K562 (cell line): ENCODE measurements around the gene SNUPN. TPM values are rescaled to one million over a fixed set of nuclear protein-coding genes. Genes with fewer than 3 reads are reported as not detected.
A peak's percentile ranks its signal among the peaks of the same experiment; 100 is the strongest.

Experiments used
- BCOR ChIP-seq: fragments of 450-650 bp; IDR thresholded peaks from 2 replicates; pipeline ENCODE4 v1.6.1; 2016
- CBX3 ChIP-seq, 2 experiments: IDR thresholded peaks; 1 replicate in 1 of 2; 2 replicates in 1 of 2; pipeline ENCODE4 v1.6.1; 2012; ENCODE audit warnings: inconsistent platforms in 2 of 2, low read length in 2 of 2, borderline replicate concordance in 1 of 2, control low read depth in 1 of 2
- EP400 ChIP-seq: fragments of 450-650 bp; IDR thresholded peaks from 2 replicates; pipeline ENCODE4 v1.6.1; 2017; ENCODE audit warnings: antibody characterized with exemption, mild to moderate bottlenecking, moderate library complexity
- ETV5 ChIP-seq: sonication (generic); formaldehyde crosslinking; IDR thresholded peaks from 2 replicates; pipeline ENCODE4 v1.4.0; 2020; ENCODE audit warnings: low read depth, mild to moderate bottlenecking, missing genetic modification reagents
- FOS ChIP-seq: IDR thresholded peaks from 3 replicates; pipeline ENCODE4 v1.6.1; 2011; ENCODE audit not compliant: insufficient read length; ENCODE audit errors: extremely low read depth
- GABPA ChIP-seq: fragments of 200-800 bp; sonication (Bioruptor generic); conservative IDR thresholded peaks from 2 replicates; pipeline ENCODE4 v1.6.1; 2016; ENCODE audit warnings: low read depth, missing genetic modification characterization, missing compliant biosample characterization
- HDAC2 ChIP-seq: fragments of 450-650 bp; IDR thresholded peaks from 2 replicates; pipeline ENCODE4 v1.6.1; 2016; ENCODE audit warnings: mild to moderate bottlenecking
- KLF6 ChIP-seq: fragments of 250-450 bp; sonication (Bioruptor Pico); IDR thresholded peaks from 2 replicates; pipeline ENCODE4 v1.4.0; 2020; ENCODE audit warnings: mild to moderate bottlenecking, moderate library complexity, borderline replicate concordance
- PHF8 ChIP-seq: fragments of 200-600 bp; sonication (generic); IDR thresholded peaks from 2 replicates; pipeline ENCODE4 v1.6.1; 2012; ENCODE audit warnings: mixed run types, mild to moderate bottlenecking, inconsistent platforms, low read length, moderate library complexity, borderline replicate concordance
- SAFB2 ChIP-seq: fragments of 200-400 bp; formaldehyde crosslinking; IDR thresholded peaks from 2 replicates; pipeline ENCODE4 v1.6.1; 2018; ENCODE audit warnings: borderline replicate concordance, low read length, low read depth, moderate library complexity; ENCODE audit not compliant: severe bottlenecking
- SMARCA4 ChIP-seq: fragments of 450-650 bp; IDR thresholded peaks from 2 replicates; pipeline ENCODE4 v1.6.1; 2016
- TOE1 ChIP-seq, 2 experiments: fragments of 450-650 bp in 1 of 2; sonication (generic) in 1 of 2; formaldehyde crosslinking in 1 of 2; IDR thresholded peaks; 2 replicates each; pipeline versions ENCODE4 v1.7.1 to v1.8.0; 2016 to 2022; ENCODE audit warnings: borderline replicate concordance in 2 of 2, mild to moderate bottlenecking in 2 of 2, antibody characterized with exemption in 1 of 2, inconsistent platforms in 1 of 2, low read depth in 1 of 2, missing genetic modification reagents in 1 of 2, moderate library complexity in 1 of 2
- polyA plus RNA-seq, 8 experiments: library from polyadenylated mRNA; depleted of rRNA in 4 of 8; stranded (reverse) in 5 of 8; unstranded in 3 of 8; fragments of >200 nt; fragmentation: Nextera tagmentation in 2 of 8; fragmentation: Illumina TruSeq in 1 of 8; extraction: Ambion mirVana in 2 of 8; extraction: Trizol in 1 of 8; gene quantifications; 2 replicates each; pipeline versions ENCODE4 v1.2.1 to v1.2.3, GENCODE V29; 2011 to 2014; ENCODE audit warnings: inconsistent platforms in 1 of 8, missing spikeins in 1 of 8
- total RNA-seq, 7 experiments: library from RNA; depleted of rRNA in 6 of 7; stranded (reverse); fragments of >200 nt in 6 of 7; fragmentation: Illumina TruSeq in 2 of 7; extraction: Trizol in 2 of 7; gene quantifications; 2 replicates each; pipeline versions ENCODE4 v1.2.1 to v1.2.3, GENCODE V29; 2011 to 2021; ENCODE audit warnings: low replicate concordance in 1 of 7
- TF ChIP-seq, protein P1 (sequence below): fragments of 450-650 bp; formaldehyde crosslinking; IDR thresholded peaks from 2 replicates; pipeline ENCODE4 v1.4.0; 2020; ENCODE audit warnings: mild to moderate bottlenecking, mixed read lengths
- TF ChIP-seq, protein P2 (sequence below): sonication (generic); formaldehyde crosslinking; IDR thresholded peaks from 2 replicates; pipeline ENCODE4 v1.8.0; 2022; ENCODE audit warnings: mild to moderate bottlenecking, missing genetic modification reagents
- TF ChIP-seq, protein P3 (sequence below), 3 experiments: fragments of 200-800 bp in 1 of 3; fragments of 250-450 bp in 1 of 3; fragments of 450-650 bp in 1 of 3; sonication (Bioruptor Pico) in 1 of 3; sonication (Bioruptor generic) in 1 of 3; formaldehyde crosslinking in 1 of 3; IDR thresholded peaks; 2 replicates each; pipeline versions ENCODE4 v1.6.1 to v1.8.0; 2016 to 2022; ENCODE audit warnings: mild to moderate bottlenecking in 2 of 3, missing genetic modification characterization in 2 of 3, missing compliant biosample characterization in 1 of 3, moderate library complexity in 1 of 3

Gene SNUPN
- total and polyA plus RNA-seq, 9 of the 15 experiments (the other 6 are each of a cell fraction or from before 2014, with no cell fraction given): 32.2 to 78.3 (median 40.0) TPM

DNA sequence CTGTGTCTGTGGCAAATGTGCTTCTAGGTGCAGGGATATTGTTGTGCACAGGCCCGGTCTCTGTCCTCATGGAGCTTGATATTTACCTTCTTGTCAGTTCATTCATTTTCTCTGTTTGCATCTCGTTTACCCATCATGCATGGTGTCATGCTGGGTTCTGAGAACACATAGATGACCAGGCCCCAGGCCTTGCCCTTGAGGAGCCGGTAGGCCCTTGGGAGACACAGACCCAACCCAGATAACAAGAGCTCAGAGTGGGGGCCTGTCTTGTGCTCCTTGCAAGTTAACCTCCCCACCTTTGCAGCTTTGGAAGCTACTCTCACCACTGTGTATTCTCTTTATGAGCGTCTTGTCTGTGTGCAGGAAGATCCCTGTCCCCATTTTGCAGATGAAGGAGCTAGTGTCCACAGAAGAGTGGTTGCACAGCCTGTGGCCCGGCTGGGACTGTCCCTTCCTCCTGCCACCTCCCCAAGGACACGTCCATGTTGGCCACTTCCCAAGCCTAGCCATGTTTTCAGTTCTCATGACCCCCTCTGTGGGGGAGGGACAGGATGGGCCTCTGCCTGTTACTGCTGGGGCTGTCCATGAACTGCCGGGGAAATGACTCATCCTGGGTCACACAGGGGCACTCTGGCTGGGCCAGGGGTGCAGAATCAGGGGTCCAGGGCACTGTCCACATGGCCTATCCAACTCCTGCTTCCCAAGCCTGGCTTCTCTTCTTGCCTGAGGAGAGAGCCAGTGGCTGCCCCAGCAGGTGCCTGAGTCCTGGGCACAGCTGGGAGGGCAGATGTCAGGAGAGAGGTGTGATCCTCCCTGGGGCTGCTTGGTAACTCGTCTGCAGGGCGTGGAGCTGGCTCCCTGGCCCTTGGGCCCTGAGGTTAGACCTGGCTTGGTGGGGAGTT, 25.6 kb upstream of the SNUPN start (continued):
- TF ChIP-seq CBX3 (IDR thresholded peaks at IDR 0.05; ENCODE audit: borderline replicate concordance in 1 of 2, low read length in 2 of 2) (0 out of 3 replicates have a peak, but pooled peaks of 1 of the 2 experiments have one; percentile 23), PHF8 (peak; percentile 18; the same call in 1 of the 2 replicates), EP400 (peak; percentile 82), ETV5 (CRISPR knock-in tag) (peak; percentile 92), SAFB2 (no peak), KLF6 (CRISPR knock-in tag) (peak; percentile 4; the same call in 1 of the 2 replicates), FOS (peak; percentile 63), SMARCA4 (peak; percentile 94), GABPA (tag) (no peak), TOE1 (IDR thresholded peaks at IDR 0.05; ENCODE audit: borderline replicate concordance) (peak; percentile 60), TOE1 (CRISPR knock-in tag; IDR thresholded peaks at IDR 0.05; ENCODE audit: borderline replicate concordance, low read depth) (no peak), BCOR (peak; percentile 75), HDAC2 (peak; percentile 43; the same call in 1 of the 2 replicates)
- TF ChIP-seq, protein P1, sequence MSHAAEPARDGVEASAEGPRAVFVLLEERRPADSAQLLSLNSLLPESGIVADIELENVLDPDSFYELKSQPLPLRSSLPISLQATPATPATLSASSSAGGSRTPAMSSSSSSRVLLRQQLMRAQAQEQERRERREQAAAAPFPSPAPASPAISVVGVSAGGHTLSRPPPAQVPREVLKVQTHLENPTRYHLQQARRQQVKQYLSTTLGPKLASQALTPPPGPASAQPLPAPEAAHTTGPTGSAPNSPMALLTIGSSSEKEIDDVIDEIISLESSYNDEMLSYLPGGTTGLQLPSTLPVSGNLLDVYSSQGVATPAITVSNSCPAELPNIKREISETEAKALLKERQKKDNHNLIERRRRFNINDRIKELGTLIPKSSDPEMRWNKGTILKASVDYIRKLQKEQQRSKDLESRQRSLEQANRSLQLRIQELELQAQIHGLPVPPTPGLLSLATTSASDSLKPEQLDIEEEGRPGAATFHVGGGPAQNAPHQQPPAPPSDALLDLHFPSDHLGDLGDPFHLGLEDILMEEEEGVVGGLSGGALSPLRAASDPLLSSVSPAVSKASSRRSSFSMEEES (CRISPR knock-in tag): no peak
- TF ChIP-seq, protein P2, sequence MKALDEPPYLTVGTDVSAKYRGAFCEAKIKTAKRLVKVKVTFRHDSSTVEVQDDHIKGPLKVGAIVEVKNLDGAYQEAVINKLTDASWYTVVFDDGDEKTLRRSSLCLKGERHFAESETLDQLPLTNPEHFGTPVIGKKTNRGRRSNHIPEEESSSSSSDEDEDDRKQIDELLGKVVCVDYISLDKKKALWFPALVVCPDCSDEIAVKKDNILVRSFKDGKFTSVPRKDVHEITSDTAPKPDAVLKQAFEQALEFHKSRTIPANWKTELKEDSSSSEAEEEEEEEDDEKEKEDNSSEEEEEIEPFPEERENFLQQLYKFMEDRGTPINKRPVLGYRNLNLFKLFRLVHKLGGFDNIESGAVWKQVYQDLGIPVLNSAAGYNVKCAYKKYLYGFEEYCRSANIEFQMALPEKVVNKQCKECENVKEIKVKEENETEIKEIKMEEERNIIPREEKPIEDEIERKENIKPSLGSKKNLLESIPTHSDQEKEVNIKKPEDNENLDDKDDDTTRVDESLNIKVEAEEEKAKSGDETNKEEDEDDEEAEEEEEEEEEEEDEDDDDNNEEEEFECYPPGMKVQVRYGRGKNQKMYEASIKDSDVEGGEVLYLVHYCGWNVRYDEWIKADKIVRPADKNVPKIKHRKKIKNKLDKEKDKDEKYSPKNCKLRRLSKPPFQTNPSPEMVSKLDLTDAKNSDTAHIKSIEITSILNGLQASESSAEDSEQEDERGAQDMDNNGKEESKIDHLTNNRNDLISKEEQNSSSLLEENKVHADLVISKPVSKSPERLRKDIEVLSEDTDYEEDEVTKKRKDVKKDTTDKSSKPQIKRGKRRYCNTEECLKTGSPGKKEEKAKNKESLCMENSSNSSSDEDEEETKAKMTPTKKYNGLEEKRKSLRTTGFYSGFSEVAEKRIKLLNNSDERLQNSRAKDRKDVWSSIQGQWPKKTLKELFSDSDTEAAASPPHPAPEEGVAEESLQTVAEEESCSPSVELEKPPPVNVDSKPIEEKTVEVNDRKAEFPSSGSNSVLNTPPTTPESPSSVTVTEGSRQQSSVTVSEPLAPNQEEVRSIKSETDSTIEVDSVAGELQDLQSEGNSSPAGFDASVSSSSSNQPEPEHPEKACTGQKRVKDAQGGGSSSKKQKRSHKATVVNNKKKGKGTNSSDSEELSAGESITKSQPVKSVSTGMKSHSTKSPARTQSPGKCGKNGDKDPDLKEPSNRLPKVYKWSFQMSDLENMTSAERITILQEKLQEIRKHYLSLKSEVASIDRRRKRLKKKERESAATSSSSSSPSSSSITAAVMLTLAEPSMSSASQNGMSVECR (CRISPR knock-in tag): peak; percentile 51; the same call in 1 of the 2 replicates
- TF ChIP-seq, protein P3, sequence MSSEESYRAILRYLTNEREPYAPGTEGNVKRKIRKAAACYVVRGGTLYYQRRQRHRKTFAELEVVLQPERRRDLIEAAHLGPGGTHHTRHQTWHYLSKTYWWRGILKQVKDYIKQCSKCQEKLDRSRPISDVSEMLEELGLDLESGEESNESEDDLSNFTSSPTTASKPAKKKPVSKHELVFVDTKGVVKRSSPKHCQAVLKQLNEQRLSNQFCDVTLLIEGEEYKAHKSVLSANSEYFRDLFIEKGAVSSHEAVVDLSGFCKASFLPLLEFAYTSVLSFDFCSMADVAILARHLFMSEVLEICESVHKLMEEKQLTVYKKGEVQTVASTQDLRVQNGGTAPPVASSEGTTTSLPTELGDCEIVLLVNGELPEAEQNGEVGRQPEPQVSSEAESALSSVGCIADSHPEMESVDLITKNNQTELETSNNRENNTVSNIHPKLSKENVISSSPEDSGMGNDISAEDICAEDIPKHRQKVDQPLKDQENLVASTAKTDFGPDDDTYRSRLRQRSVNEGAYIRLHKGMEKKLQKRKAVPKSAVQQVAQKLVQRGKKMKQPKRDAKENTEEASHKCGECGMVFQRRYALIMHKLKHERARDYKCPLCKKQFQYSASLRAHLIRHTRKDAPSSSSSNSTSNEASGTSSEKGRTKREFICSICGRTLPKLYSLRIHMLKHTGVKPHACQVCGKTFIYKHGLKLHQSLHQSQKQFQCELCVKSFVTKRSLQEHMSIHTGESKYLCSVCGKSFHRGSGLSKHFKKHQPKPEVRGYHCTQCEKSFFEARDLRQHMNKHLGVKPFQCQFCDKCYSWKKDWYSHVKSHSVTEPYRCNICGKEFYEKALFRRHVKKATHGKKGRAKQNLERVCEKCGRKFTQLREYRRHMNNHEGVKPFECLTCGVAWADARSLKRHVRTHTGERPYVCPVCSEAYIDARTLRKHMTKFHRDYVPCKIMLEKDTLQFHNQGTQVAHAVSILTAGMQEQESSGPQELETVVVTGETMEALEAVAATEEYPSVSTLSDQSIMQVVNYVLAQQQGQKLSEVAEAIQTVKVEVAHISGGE (CRISPR knock-in tag; IDR thresholded peaks at IDR 0.05): peak in 1 of 3 experiments; percentile 35; a peak in 1 of 6 replicates
